ENCODE measurements around the gene QSOX2.

The QSOX2 gene

DNA sequence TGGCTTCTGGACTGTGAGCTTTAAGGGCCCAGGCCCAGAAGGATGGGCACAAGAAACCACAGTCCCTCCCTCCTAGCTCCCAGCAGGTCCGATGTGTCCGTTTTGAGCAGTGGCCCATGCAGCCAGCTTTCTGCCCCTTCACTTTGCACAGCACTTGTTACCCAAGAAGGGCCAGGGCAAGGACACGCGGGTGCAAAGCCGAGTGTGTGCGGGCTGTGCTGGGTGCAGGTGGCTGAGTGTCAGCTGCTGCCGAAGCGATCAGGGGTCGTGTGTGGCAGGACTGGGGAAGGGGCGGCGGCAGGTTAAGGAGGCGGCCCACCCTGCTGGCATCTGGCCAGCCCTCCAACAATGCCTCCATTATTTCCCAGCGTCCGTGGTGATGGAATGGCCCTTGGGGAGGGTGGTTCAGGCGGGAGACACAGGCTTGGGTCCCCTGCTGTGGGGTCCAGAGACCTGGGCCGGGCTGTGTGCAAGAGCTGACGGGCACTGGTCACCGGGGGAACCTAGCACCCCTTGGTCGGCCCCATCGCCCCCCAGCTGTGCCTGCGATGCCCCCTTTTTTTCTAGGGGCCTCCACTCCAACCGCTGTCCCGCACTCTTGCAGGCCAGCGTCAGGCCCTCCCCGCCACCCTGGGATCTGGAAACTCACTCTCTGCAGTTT, 41.3 kb downstream of the QSOX2 start:
- DNase-seq (ENCODE audit: low spot score): no peak

GRCh38 chr9:136203408-136204144, 42.0 kb downstream of the QSOX2 start:
- DNase-seq (ENCODE audit: low spot score): no peak

GRCh38 chr9:136202454-136203407, 42.9 kb downstream of the QSOX2 start:
- no peak for DNase-seq (ENCODE audit: low spot score)

DNA sequence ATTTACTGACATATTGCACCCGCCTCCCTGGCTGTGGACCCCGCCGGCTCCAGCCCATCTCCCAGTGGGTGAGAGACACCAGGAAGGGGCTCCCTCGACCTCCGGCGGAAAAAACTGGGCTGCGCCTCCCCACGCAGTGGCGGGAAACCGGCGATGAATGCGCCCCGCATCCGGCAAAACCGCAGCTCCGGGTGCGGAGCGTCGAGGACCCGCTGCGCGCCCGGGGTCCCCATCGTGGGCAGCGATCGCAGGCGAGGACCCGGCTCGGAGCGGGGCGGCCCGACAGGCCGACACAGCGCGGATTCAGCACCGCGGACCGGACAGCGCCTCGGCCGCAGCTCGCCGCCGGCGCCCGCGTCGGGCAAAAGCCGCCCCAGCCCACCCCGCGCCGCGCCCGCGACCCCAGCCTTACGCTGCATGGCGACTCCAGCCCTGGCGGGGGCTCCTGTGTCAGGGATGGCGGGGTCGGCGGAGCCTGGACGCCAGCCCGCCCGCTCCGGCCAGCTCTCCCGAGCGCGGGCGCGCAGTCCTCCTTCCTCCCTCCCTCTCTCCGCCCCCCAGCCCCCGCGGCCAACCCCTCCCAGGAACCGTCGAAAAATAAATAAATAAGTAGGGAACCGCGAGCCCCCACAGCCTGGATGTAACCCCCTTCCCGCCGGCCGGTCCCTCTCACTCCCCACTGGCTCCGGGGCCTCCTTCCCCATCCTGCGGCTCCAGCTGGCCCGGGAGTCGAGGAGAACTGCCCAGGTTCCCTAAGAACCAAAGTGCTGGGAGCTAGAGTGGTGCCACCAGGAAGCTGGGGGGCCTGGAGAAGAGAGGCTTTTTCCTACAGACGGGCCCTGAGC, 43.8 kb downstream of the QSOX2 start:
- no peak for DNase-seq (ENCODE audit: low spot score)

DNA sequence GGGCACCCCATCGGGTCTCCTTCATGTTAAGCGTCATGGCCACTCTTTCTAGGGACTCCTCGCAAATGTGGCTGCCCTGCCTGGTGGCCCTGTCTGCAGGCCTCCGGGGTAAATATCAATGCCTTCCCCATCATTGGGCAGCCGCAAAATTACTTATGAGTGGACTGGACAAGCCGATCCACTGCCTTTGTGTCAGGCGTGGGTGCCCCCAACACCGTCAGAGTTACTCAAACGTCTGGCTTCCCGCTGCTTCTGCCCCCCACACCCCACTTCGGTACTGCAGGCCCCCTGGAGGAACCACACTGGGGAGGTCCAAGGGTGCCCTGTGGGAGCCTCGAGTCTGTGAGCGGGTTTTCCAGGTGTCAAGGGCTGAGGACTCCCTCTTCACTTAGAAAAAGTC, 44.4 kb downstream of the QSOX2 start:
- DNase-seq (ENCODE audit: low spot score): no peak

DNA sequence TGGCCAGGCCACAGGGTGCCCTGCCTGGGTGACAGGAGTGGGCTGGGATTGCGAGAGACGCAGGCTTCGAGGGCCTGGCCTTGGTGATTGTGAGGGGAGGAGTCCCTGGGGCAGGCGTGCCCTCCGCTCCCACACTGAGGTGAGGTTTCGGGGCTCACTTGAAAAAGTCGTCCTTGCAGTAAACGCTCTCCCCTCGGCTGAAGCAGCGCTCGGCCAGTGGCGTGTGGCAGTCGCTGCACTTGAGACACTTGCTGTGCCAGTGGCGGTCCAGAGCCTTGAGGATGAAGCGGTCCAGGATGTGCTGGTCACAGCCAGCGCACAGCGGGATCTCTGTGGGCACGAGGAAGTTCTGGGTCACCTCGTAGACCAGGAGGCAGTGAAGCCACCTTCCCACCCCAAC, 45.2 kb downstream of the QSOX2 start:
- DNase-seq (ENCODE audit: low spot score): no peak

GRCh38 chr9:136199391-136200288, 46.0 kb downstream of the QSOX2 start:
- DNase-seq (ENCODE audit: low spot score): no peak

DNA sequence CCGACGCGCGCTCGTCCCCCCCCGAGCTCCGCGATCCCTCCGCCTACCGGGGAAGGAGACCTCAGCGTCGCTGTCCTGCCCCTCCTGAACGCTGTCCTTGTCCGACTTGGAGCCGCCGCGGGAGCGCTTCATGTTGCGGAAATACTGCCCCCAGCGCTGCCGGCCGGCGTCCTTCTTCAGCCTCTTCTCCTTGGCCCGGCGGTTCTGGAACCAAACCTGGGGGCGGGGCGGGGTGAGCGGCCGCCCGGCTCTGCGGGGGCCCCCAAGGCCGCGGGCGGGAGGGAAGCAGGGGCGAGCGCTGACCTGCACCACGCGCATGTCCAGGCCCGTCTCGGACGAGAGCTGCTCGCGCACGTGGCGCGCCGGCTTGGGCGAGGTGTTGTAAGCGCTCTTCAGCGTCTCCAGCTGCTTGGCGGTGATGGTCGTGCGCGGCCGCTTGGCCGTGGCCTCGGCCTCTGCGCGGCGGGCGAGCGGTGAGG, 47.0 kb downstream of the QSOX2 start:
- DNase-seq (ENCODE audit: low spot score): no peak

DNA sequence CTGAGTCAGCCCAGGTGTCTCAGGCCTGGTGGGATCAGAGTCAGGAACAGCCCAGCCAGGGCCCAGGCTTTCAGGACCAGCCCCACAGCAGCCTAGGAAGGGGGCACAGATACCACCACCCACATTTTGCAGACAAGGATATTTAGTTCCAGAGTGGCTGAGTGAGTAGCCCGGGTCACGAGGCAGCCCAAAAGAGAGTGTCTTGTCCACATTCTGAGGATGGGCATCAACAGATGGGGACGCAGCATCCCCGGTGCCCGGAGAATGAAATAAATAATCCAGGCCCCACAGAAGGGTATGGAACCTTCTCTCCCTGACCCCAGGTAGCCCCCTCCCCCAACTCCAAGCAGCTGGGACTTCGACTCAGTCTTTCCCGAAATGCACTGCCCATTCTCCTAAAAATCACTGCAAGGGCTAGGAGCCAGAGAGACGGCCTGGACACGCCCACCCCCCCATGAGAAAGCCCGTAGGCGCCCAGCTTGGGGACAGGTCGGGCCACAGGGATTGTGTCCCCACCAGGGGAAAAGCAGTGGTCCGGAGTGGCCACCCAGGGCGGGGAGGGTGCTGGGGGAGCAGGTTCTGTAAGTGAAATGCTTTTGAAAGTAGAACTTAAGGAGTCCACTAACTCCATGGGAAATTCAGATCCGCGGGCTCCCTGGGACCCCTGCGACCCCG, 47.5 kb downstream of the QSOX2 start:
- no peak for DNase-seq (ENCODE audit: low spot score)

DNA sequence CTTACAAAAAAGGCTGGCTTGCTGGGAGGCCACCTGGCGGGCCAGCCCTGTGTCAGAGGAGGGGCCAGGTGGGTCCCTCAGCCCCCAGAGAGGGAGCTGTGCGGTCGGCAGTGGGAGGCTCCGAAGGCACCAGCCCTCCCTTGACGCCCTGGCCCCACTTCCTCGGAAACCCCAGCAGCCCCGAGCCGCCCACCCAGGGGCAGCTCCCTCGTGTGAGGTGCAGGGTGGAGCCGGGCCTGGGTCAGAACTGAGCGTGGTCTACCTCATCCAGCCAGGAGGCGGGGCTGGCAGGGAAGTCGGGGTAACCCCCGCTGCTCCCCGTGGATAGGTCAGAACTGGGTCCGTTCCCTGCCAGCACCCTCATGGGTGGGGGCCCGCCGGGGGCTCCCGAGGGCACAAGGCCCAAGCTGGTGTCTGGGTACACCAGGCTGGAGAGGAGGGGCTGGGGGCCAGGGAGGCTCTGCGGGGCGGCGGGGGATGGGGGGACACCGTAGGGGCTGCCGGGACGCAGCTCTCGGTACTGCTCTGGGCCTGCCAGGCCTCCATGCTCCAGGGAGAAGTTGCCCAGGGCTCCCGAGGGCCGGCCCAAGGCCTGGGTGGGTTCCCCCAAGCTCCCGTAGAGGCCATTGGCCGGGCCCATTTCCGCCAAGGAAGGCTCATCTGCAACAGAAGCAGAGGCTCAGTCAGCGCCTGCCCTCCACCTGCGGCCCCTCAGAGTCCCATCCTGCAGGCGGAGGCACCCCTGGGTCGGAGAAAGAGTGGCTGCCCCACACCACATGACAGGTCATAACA, 48.3 kb downstream of the QSOX2 start:
- no peak for DNase-seq (ENCODE audit: low spot score)

GRCh38 chr9:136196404-136197083, 49.1 kb downstream of the QSOX2 start:
- DNase-seq (ENCODE audit: low spot score): no peak

DNA sequence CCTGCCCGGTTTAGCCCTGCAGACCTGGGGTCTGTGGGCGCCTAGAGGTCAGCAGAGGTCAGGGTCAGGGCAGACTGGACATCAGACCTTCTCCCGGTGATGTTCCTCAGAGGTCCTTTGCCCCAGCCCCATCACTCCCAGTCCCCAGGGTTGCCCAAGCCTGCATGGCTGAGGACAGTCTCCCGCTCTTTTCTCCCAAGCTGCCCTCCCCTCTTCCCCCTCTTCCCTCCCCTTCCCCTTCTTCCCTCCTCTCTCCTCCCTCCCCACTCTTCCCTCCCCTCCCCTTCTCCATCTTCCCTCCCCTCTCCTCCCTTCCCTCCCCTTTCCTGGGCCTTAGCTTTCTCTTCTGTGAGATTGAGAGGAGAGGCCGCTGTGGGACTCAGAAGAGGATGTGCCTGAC, 51.1 kb downstream of the QSOX2 start:
- DNase-seq (ENCODE audit: low spot score): no peak

DNA sequence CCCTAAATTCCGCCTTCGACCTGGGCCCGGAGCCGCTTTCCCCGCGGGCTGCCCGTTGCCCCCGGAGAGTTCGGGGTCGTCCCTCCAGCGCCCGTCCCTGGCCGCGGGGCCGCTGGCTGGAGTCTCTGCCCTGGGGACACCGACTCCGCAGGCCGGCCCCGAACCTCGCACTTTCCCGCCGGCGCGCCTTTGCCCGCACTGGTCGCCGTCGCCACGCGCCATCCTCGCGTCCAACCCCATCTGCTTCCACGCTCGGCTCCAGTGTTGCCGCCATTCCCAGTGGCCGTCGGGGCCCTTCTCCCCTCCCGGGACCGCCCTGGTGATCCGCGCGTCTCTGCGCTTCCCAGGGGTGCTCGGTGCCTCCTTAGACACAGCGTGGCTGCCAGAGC, 51.7 kb downstream of the QSOX2 start:
- DNase-seq (ENCODE audit: low spot score): no peak

DNA sequence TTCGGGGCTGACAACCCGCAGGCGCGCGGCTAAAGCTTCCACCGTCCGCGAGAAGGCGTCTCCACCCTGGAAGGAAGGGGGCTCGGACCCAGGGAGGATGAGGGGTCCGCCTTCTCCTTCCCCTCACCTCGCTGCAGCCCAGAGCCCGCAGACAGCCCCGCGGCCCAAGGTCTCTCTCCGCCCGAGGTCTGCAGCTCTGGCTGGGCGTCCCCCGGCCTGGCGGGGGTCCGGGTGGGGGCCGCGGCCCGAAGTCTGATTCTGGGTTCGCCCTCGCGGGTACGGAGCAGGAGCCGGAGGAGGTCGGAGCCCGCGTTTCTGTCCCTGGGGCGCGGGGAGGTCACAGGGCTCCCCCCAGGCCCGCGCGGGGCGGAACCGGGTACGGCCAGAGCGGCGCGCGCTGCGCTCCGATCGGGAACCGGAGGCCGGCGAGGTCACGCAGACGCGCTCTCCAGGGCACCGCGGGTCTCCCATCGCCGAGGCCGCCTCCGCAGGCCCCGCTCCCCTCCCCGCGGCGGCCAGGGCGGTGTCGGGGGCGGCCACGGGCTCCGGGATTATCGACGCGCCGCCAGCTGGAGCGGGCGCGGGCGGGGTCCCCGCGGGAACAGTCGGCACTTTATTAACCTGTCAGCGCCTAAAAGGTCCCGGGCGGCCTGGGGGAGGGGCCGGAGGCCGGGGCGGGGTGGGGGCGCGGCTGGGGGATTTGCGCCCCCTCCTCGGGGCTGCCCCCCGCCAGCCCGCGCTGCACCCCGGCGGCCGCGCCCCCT, 52.3 kb downstream of the QSOX2 start:
- DNase-seq (ENCODE audit: low spot score): peak; percentile 68

DNA sequence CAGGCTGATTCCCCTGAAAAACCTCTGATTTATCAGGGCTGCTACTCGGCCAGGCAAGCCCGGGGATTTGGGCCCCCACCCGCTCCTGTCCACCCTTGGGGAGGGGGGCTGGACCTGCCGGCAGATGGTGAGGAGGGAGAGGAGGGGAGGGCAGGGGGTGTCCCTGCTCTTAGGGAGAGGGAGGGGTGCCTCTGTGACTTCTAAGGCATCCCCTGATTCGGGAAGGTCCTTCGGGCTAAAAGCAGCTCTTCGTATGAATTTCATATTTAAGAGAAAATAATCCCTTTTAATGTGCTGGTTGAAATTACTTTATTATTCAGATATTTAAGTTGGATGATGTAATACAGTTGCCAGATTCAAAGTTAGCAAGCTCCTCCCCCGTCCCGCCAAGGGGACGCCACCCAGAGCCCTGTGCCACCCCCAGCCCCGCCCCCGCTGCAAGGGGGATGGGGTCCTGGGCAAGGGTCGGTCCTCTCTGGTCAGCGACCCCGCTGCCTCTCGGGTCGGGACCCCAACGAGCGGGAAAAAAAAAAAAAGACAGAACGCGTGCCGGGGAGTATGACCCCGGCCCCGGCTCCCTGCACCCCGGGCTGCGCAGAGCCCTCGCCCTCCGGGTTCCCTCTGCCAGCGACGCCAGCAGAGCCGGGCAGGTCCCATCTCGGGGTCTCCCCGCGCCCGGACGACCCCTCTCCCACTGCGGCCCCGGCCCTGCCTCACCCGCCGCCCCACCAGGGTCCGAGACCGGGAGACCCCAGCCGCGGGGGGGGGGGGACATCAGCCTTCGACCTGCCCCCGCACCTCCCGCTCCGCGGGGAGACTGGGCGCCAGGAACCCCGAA, 53.1 kb downstream of the QSOX2 start:
- peak; percentile 68 for DNase-seq (ENCODE audit: low spot score)

- DNase-seq (ENCODE audit: low spot score): no peak
Observed at GRCh38 chr9:136191960-136192286, 53.7 kb downstream of the QSOX2 start.
